GM12874 (cell line): ENCODE measurements around the gene ETV6.

Source experiments
- CTCF ChIP-seq: IDR thresholded peaks from 2 replicates; pipeline ENCODE4 v1.5.1; 2011; ENCODE audit warnings: low read depth, mild to moderate bottlenecking, control low read depth, low read length, moderate library complexity; ENCODE audit not compliant: insufficient read depth

ETV6 gene

GRCh38 chr12:11744410-11744801 lies 94.9 kb downstream of the ETV6 start:
- TF ChIP-seq CTCF = no peak

GRCh38 chr12:11745113-11745512 lies 95.6 kb downstream of the ETV6 start:
- no peak for TF ChIP-seq CTCF

GRCh38 chr12:11746024-11746771 lies 96.7 kb downstream of the ETV6 start:
- TF ChIP-seq CTCF = no peak

GRCh38 chr12:11746940-11747716 lies 97.7 kb downstream of the ETV6 start:
- no peak for TF ChIP-seq CTCF

GRCh38 chr12:11747969-11748368 lies 98.5 kb downstream of the ETV6 start:
- no peak for TF ChIP-seq CTCF

- no peak for TF ChIP-seq CTCF
Observed at GRCh38 chr12:11748903-11749302, 99.4 kb downstream of the ETV6 start.

GRCh38 chr12:11749943-11750690 lies 100.6 kb downstream of the ETV6 start:
- TF ChIP-seq CTCF = no peak
